Erythroblast (primary cell): Measurements from ENCODE around the gene DENND4A.

Experiments
- DNase-seq, 2 experiments: peaks; one replicate each; lab custom pipeline; 2025; lab: John Stamatoyannopoulos, UW
- GATA1 ChIP-seq: IDR thresholded peaks from 2 replicates; pipeline ENCODE4 v1.6.1; 2011; ENCODE audit warnings: low read depth, mild to moderate bottlenecking, control low read depth, low read length, moderate library complexity
- POLR2A ChIP-seq: IDR thresholded peaks from 2 replicates; pipeline ENCODE4 v1.6.1; 2011; ENCODE audit warnings: mild to moderate bottlenecking, low read length

The DENND4A gene

DNA sequence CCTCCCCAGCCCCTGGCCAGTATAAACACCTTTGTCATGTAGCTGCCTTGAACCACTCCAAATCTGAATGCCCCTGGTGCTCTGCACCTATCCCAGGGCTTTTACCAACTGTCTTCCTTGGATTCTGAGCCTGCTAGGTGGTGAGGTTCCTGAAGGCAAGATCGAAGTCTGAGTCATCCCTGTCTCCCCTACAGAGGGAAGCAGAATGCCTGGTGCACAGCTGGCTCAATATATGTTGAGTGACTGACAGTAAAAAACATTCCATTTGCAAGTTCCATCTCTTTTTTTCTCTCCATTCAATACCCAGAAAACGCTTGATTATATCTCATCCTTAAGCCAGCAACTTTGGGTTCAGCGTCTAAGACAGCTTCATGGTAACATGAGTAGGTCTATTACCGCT is 145.6 kb downstream of the DENND4A start:
- TF ChIP-seq GATA1 (no peak), POLR2A (no peak)
- no peak for DNase-seq

DNA sequence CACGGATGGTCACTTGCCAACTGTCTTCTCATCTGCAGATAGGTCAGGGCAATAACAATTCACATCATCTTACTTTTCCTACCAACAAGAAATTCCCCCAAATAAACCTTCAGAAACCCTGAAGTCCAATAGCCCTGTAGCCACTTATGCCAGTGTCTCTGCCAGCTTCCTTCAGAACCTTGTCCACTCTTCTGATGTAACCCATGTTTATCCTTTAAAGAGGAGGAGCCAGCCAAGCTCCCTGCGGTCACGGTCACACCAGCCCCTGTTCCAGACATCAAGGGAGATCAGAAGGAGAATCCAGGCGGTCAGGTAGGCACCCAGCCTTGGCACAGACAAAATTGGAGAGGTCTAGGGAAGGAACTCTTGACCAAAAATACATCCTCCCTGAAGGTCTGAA is 146.7 kb downstream of the DENND4A start:
- TF ChIP-seq GATA1 (no peak), POLR2A (no peak)
- DNase-seq = no peak

DNA sequence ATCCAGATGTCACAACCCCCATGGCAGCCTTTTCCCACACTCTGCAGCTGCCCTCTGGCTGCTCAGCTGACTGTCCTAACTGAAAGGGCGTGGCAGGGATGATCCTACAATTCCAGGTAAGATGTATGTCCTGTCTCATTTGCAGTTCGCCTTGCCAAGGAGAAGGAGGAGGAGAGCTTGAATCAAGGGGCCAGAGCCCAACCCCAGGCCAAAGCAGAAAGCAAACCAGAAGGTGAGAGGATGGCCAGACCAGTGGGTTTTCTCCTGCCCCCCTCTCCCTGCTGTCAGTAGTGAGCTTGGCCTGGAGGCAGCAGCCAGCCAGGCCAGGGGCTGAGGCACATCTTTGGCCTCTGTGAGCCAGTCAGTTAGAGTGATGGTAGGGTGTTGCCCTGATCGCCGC is 147.8 kb downstream of the DENND4A start:
- TF ChIP-seq GATA1 = no peak
- no peak for TF ChIP-seq POLR2A

DNA sequence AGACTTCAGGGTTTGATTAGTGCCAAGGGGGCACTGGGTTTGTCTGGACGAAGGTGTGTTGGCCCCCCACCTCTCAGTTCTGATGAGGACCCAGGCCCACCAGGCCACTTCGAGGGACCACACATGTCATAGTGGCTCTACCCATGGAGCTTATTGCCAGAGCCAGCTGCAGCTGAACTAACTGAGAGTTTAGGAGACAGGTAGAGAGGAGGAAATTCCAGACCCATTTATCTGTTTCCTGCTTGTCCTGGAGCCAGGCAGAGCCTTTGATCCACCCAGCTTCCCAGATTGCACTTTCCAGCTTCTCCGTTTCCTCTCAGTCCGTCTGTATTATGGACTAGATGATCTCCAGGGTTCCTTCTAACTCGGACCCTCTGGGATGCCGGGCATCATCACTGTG is 149.5 kb downstream of the DENND4A start:
- no peak for DNase-seq
- TF ChIP-seq GATA1 (no peak), POLR2A (no peak)

More for the DNA sequence above, 147.8 kb downstream of the DENND4A start:
- DNase-seq = no peak

DNA sequence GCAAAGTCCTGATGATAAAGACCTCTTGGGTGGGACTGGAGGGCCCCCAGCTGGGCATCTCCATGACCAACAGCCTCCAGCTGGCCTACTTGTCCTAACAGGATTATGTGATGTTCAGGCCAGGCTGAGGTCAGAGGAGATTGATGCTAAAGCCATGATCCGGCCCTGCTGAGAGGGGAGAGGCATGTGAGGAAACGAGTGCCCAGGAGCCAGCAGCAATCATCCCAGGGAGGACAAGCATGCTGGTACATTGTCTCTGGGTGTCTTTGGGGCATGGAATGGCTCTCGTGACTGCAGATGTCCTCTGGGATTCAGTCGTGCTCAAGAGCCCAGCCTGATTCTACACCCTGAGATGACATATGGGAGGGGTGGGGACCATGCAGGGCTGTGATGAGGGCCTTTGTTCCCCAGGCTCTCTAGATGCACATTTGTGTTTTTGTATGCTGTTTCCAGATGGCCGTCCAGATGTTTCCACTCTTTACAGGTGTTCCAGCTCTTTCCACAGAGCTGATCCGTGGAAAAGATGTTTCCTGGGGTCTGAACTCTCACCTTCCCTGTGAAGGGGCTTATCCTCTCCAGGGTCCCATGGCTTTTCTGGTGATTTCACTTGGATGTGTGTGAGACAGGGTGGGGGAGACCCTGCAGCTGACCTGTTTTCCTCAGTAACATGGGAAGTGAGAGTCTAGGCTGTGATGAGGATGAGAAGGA is 150.2 kb downstream of the DENND4A start:
- peak; percentile 18 to 19 for DNase-seq
- TF ChIP-seq GATA1 (no peak), POLR2A (no peak)

DNA sequence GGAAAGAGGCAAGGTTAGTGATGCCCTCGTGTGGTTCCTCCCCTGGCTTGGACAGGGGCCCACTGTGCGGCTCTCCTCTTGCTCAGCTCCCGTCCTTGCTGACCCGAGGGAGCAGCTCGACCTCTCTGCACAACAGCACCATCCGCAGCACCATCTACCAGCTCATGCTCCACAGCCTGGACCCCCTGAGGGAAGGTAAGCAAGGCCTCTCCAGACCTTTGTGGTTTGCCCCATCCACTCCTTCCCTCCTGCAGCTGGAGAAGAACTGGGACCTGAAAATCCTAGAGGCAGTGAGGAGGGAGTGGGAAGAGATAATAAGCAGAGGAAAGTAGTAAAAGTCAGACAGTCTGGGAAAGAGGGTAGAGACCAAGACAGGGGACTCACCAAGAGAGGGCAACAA is 152.6 kb downstream of the DENND4A start:
- DNase-seq = no peak
- TF ChIP-seq GATA1 (no peak), POLR2A (no peak)

DNA sequence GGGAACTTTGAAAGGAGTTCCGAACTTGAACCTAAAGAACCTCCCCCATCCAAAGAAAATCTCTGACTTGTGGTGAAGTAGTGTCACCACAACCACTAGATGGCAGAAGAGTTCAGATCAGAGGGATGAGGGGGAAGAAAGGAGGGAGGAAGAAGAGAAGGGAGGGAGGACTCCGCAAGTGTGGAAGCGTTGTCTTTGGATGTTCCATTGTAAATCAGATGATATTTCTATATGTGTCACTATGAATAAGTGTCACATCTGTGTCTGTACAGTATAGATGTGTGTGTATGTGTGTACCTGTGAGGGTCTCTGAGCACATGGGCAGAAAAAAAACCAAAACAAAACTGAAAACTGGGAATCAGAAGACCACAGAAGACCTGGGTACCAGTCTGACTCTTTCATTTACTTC is 153.4 kb downstream of the DENND4A start:
- peak; percentile 75 to 84 for DNase-seq

DNA sequence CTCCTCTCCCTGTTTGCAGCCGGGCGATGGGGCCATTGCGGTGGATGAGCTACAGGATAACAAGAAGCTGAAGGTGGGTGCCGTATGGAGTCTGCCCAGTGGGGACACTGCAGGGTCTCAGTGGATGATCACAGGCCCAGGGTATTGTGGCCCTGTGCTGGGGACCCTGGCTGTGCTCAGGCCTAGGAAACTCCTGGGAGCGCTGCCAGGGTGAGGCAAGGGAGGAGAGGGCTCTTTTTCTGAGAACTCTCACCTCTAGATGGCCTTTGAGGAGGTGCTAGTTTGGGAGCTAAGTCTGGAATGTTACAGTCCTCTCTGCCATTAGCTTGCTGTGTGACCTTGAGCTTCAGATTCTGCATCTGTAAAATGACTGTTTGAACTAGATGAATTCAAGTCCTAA is 154.0 kb downstream of the DENND4A start:
- DNase-seq = no peak
- TF ChIP-seq POLR2A (no peak), GATA1 (no peak)

More for the DNA sequence above, 153.4 kb downstream of the DENND4A start:
- TF ChIP-seq GATA1 = no peak

DNA sequence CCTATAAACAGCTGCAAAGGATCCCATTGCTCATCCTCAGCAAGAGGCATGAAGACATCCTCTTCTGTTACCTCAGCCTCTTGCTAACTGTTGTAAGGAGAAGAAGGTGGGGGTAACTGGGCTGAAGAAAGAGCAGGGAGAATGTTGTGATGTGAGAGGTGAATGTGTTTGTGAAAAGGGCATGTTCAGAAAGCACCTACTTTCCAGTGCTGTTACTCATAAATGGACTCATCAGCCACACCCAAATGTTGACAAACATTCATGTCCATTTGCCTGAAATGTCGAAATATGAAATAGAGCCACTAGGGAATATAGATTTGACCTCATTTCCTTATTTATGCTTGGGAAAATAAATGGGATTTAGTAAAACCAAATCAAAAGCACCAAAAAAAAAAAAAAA is 157.7 kb downstream of the DENND4A start:
- TF ChIP-seq POLR2A = no peak
- peak in 1 of 2 experiments; percentile 26 for DNase-seq

DNA sequence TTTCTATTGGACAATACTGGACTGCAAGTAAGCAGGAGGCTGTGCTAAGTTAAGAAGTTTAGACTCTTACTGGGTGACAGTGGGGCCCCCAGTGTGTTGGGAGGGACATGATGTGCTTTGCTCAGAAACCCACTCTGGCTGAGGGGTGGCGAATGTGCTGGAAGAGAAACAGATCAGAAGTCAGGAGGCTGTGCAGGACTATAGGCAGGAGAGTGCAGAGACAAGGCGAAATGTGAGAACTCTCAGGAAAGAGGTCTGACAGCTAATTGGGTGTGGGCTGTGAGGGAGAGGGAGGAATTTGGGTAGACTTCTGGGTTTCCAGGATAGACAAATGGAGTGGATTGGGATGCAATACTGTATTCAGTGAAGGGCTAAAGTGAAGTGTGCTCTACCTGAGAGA is 158.3 kb downstream of the DENND4A start:
- no peak for DNase-seq
- TF ChIP-seq GATA1 = no peak
- no peak for TF ChIP-seq POLR2A

DNA sequence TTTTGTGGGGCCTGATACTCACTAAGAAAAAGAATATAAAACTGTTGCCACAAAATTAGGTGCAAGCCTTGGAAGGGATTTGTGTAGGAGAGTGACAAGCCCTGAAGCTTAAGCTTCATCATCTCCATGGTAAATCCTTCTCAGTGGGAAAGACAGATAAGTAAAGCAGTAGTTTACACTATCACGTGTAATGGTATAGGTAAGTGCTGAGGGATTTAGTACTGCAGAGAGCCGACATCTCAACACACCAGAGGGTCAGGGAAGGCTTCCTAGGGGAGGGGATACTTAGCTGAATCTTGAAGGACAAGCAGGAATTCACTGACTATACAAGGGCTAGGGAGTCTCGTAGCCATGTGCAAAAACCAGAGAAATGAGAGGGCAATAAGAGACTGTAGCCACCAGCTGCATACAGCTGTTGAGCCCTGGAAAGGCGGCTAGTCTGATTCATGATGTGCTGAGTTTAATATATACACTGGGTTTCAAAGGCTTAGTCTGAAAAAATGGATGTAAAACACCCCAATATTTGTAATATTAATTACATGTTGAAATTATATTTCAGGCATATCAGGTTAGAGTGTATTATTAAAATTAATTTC is 159.2 kb downstream of the DENND4A start:
- no peak for DNase-seq
- TF ChIP-seq GATA1 (no peak), POLR2A (no peak)

DNA sequence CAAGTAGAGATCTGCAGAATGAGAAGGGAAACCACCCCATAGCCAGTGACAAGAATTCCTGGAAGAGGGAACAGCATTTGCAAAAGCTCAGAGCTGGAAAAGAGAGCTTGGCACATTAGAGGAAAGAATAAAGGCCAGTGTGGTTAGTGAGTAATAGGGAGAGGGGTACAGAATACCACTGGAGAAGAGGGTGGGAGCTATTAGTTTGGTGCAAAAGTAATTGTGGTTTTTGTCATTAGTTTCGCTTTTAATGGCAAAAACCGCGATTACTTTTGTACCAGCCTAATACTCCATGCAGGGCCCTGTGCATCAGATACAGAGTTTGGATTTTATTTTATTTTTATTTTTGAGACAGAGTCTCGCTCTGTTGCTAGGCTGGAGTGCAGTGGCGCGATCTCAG is 160.6 kb downstream of the DENND4A start:
- TF ChIP-seq GATA1 = no peak
- TF ChIP-seq POLR2A = no peak
- DNase-seq = no peak

DNA sequence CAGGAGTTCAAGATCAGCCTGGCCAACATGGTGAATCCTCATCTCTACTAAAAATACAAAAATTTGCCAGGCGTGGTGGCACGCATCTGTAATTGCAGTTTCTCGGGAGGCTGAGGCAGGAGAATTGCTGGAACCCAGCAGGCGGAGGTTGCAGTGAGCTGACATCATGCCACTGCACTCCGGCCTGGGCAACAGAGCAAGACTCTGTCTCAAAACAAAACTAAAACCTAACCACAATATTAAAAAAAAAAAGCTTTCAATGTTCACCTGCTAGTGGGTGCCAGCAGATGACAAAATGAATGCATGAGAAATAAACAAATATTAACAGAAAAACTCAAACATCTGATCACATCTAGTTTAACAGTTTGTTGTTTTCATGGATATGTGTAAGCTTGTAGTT is 161.3 kb downstream of the DENND4A start:
- no peak for TF ChIP-seq POLR2A
- no peak for DNase-seq

DNA sequence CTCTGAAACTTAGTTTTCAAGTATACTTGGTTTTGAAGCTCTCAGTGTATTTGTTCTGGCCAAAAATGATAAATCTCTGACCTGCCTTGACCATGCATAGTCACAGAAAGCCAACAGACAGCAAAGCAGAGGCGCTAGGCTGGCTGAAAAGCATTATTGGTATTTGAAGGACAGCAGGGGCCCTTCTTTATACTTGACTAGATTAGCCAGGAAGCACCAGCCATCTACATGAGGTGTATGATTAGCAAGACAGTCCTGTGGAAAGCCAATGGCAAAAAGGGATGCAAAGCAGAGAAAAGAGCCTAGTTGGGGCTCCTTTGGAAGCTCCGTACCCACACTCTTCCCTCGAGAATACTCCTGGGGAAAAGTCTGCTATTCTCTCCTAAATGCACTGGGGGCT is 162.5 kb downstream of the DENND4A start:
- TF ChIP-seq GATA1 (no peak), POLR2A (no peak)
- DNase-seq = no peak

DNA sequence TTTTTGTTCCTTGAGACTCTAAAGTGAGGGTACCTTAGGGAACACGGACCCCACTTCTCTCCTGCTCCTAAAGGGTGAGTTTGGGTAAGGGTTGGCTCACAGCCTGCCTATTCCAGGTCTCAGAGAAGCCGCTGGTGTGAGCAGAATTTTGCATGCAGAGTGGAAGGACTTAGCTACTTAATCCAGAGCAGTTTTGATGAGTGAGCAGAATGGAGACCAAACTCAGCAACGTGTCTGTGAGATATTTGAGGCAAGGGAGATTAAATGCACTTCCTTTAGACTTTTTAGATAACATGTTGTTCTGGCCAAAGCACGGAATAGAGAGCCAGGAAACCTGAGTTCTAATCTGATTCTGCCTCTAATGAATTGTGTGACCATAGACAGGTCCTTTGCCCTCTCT is 165.2 kb downstream of the DENND4A start:
- DNase-seq = no peak
- TF ChIP-seq GATA1 = no peak
- TF ChIP-seq POLR2A = no peak

DNA sequence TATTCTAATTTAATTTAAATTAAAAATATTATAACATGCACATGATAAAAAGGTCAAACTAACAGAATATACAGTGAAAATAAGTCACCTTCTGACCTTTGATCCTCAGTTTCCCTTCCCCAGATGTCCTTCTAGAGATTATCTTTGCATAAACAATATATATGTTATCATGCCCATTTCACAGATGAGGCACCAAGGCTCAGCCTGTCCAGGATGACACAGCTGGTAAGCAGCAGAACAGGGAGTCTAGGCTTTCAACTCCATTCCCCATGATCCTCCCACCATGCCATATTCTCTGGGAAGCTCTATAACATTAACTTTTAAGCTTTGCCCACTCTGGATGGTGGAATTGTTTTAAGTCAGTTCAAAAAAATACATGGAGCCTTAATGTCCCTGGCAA is 169.0 kb downstream of the DENND4A start:
- TF ChIP-seq POLR2A (no peak), GATA1 (no peak)
- DNase-seq = no peak

DNA sequence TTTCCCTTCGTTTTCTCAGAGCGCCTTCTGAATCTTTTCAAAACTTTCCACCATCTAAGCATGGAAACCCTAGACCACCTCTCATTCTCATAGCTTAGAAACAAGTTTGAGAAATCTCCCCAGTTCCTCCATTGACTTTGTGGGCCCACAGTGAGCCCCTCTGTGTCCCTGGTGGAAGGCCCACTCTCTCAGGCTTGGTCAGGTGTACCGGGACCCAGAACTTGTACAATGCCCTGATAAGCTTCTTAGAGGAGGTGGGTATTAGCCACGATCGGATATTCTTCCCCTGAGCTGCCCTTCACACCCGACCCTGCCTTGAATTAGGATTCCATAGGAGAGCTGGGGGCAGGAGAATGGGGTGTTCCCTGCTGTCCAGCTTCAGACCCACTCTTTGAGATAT is 170.5 kb downstream of the DENND4A start, which contains the start of gene SLC24A1:
TSS of gene SLC24A1 (plus strand) at position 301 of the 400 bp plus-strand sequence. CDS start 2,143 bp downstream, outside the sequence.
- TF ChIP-seq POLR2A (no peak), GATA1 (no peak)
- no peak for DNase-seq
